Lower leg skin (tissue), 4 donors: ENCODE data around the gene STX17. TPM values are rescaled to one million over a fixed set of nuclear protein-coding genes. Genes with fewer than 3 reads are reported as not detected.
"Not testable (repeated sequence)": the region's sequence is repeated elsewhere in the genome, so short reads cannot be mapped to it uniquely, and the experiment has no call there.

Experiments
- DNase-seq, 2 donors: peaks; one replicate each; pipeline ENCODE4 v3.0.0-alpha.2; 2019; ENCODE audit warnings: low spot score in 2 of 2
- H3K4me3 ChIP-seq: fragments of 200-600 bp; sonication (generic); 2 replicates; pipeline ENCODE4 v1.5.1; 2017; ENCODE audit warnings: mild to moderate bottlenecking, low read depth; ENCODE audit not compliant: poor library complexity, severe bottlenecking
- POLR2A ChIP-seq, 2 donors: fragments of 450-650 bp; IDR thresholded peaks; one replicate each; pipeline ENCODE4 v1.6.1; 2016 to 2017; ENCODE audit warnings: antibody characterized with exemption in 2 of 2, mild to moderate bottlenecking in 1 of 2, moderate library complexity in 1 of 2
- WGBS, 2 donors: methylation state at CpG; one replicate each; pipeline ENCODE4 v1.1.5; 2018; 5-methylcytosine and 5-hydroxymethylcytosine counted together
- intact Hi-C: fragments of 100-400 bp; cut with DNase I; formaldehyde crosslinking; loops from one replicate; pipeline ENCODE4 v1.15.0; 2023; ENCODE audit warnings: low total_unique reads
- total RNA-seq, 4 donors: library from RNA; depleted of rRNA; stranded (reverse); fragments of >200 nt; gene quantifications; one replicate each; pipeline ENCODE4 v1.1.0, GENCODE V29; 2016
- TF ChIP-seq, protein P1 (sequence below), 3 donors: fragments of 450-650 bp; IDR thresholded peaks; one replicate each; pipeline ENCODE4 v1.5.1; 2016; ENCODE audit warnings: antibody characterized with exemption in 3 of 3, mild to moderate bottlenecking in 3 of 3, moderate library complexity in 2 of 3

Gene STX17
- 10 to 100 TPM; 30.7 to 42.9 (median 34.3) TPM for total RNA-seq

DNA sequence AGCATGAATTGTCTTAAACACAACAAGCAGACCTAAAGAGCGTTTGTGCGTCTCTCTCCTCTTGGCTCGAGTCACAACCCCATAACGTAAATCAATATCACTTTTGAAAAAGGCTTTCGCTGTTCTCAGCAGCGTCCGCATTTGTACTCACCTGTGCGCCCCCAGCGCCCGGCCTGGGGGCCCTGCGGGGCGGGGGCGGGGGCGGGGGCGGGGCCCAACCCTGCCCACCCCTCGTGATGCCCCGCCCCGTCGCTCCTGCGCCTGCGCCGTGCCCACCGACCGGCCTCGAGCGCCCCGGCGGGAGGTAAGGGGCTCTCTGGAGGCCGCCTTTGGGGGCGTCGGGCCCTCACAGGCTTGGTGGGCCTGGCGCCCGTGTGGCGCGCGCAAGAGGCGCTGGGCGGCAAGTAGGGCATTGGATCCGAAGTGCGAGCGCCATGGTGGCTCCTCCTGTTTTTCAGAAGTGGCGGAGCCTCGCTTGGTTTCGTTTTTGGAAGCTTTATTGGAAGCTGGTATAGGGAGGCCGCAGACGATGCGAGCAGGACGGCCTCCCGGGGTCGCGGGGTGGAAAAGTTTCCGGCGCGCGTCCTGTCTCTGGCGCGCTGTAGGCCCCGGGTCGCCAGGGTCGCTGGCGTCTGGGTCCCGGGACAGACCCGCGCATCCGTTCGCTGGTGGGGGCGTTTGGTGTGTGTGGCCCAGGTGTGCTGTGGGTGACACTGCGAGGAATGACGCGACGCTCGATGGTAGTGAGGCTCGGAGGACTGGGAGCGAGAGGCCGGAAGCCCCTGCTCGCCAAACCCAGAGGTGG lies at the start of gene STX17:
STX17 (plus strand) TSS at position 252 of the 805 bp plus-strand sequence. CDS start 8,586 bp downstream, outside the sequence.
- intact Hi-C loops: loop anchor here (5.0 kb wide), 1 partner anchor 84 kb away; the partner anchor contains the start of gene NR4A3
- TF ChIP-seq, protein P1, sequence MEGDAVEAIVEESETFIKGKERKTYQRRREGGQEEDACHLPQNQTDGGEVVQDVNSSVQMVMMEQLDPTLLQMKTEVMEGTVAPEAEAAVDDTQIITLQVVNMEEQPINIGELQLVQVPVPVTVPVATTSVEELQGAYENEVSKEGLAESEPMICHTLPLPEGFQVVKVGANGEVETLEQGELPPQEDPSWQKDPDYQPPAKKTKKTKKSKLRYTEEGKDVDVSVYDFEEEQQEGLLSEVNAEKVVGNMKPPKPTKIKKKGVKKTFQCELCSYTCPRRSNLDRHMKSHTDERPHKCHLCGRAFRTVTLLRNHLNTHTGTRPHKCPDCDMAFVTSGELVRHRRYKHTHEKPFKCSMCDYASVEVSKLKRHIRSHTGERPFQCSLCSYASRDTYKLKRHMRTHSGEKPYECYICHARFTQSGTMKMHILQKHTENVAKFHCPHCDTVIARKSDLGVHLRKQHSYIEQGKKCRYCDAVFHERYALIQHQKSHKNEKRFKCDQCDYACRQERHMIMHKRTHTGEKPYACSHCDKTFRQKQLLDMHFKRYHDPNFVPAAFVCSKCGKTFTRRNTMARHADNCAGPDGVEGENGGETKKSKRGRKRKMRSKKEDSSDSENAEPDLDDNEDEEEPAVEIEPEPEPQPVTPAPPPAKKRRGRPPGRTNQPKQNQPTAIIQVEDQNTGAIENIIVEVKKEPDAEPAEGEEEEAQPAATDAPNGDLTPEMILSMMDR (IDR thresholded peaks at IDR 0.05): no peak
- TF ChIP-seq POLR2A (IDR thresholded peaks at IDR 0.05): peak in 1 of 2 donors; percentile 11
- DNase-seq: peak; percentile 47 to 95
- H3K4me3 ChIP-seq: peak within 1 kb of the TSS; percentile 92
- WGBS, 2 donors: 0% methylated on average over 39 to 40 of the region's 76 CpGs

DNA sequence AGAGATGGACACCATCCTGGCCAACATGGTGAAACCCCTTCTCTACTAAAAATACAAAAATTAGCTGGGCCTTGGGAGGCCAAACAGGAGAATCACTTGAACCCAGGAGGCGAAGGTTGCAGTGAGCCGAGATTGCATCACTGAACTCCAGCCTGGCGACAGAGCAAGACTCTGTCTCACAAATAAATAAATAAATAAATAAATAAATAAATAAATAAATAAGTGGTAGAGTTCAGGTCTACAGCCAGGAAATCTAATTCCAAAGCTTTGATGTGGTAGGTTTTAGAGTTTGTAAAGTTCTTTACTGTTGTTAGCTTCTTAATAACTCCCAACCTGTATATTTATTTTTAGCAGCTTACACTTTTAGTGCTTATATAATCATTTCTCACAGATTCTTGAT lies 48.9 kb upstream of the STX17 start:
- 91 to 99% methylated on average over 3 of the region's 3 CpGs for WGBS, 2 donors
- H3K4me3 ChIP-seq, DNase-seq, intact Hi-C loops: not testable (repeated sequence)

DNA sequence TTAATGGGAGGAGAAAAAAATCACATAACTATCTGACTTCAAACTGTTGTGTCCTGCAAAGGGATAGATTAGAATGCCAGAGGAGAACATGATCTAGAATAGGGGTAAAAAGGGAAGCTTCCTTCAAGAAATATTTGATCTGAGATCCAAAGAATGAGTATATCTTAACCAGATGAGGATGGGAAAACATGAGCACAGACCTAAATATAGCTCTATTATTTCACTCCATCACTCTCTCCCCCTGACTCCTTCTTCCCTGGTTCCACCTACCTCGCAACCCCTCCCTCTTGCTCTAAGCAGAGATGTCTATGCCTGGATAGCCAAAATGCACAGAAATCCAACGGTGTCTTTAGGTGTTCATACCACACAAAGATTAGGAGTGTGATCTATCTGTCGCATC lies 48.4 kb upstream of the STX17 start:
- intact Hi-C loops: no loop called here
- no peak for DNase-seq
- 89 to 94% methylated on average over 3 of the region's 3 CpGs for WGBS, 2 donors
- TF ChIP-seq POLR2A (IDR thresholded peaks at IDR 0.05): no peak
- TF ChIP-seq, protein P1 (IDR thresholded peaks at IDR 0.05): no peak
- H3K4me3 ChIP-seq: no peak overlapping the region

DNA sequence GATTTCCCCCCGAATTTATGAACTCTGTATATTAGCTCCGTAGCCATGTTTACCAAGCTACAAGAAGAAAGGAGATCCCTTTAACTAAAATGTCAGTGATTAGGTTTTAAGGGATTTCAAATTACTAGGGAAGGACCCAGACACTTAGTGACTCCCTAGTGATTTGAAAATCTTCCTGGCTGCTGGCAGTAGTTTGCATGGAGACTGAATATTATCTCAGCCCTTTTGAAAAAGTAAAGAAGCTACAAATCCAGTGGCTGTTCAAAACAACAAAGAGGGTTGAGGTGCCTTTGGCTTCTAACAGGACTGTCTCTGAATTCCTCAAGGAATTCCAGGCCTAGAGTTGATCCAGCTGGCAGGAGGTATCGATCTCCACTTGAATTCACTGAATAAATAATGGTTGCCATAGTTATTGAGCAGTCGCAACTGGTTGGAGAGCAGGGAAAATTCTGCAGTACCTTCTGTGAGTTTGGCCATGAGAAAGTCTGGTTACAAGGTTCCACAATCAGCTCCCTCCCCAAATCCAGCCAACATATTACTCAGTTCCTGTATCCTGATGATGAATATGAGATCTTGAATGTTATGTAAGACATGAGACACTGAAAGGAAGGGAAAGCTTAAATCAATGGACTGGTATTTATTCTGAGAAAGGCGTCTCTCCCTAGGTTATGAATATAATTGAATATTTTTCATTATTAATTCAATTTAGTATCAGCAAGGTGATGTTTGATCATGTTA lies 47.0 kb upstream of the STX17 start:
- 70 to 78% methylated on average over 5 of the region's 5 CpGs for WGBS, 2 donors
- no peak overlapping the region for H3K4me3 ChIP-seq
- intact Hi-C loops: no loop called here
- TF ChIP-seq, protein P1 (IDR thresholded peaks at IDR 0.05): no peak
- no peak for TF ChIP-seq POLR2A (IDR thresholded peaks at IDR 0.05)
- DNase-seq: no peak

DNA sequence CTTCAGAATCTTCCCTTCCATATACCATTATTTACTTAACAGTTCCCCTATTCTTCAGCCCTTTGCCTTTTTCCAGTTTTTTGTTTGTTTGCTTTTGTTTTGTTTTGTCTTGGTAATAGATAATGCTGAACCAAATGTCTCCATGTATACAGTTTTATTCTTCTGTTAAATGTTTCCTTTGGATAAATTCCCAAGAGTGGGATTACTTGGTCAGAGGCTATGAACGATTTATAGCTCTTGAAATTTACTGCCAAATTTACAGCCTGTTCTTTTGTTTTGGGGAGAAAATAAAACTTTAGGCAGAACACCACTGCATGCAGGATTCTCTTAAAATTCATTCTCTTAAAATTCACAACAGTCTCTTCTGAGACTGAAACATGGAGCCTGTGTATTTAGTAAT lies 46.2 kb upstream of the STX17 start:
- TF ChIP-seq POLR2A (IDR thresholded peaks at IDR 0.05): no peak
- TF ChIP-seq, protein P1 (IDR thresholded peaks at IDR 0.05): no peak
- no peak for DNase-seq
- H3K4me3 ChIP-seq: no peak overlapping the region
- 29 to 31% methylated on average over 1 of the region's 1 CpG for WGBS, 2 donors
- intact Hi-C loops: no loop called here

DNA sequence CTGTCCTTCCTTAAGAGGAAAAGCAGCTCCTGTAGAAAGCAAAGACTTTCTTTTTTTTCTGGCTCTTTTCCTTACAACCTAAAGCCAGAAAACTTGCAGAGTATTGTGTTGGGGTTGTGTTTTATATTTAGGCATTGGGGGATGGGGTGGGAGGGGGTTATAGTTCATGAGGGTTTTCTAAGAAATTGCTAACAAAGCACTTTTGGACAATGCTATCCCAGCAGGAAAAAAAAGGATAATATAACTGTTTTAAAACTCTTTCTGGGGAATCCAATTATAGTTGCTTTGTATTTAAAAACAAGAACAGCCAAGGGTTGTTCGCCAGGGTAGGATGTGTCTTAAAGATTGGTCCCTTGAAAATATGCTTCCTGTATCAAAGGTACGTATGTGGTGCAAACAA lies 42.5 kb upstream of the STX17 start:
- WGBS, 2 donors: 83% methylated on average over 2 of the region's 2 CpGs
- intact Hi-C loops: no loop called here
- no peak for DNase-seq
- TF ChIP-seq, protein P1 (IDR thresholded peaks at IDR 0.05): no peak
- no peak for TF ChIP-seq POLR2A (IDR thresholded peaks at IDR 0.05)
- no peak overlapping the region for H3K4me3 ChIP-seq
